ENCODE results near the gene THBD. TPM values are rescaled to one million over a fixed set of nuclear protein-coding genes. Genes with fewer than 3 reads are reported as not detected.

The THBD gene
- polyA plus RNA-seq, 3 donors = 7.5 to 106 (median 26.0) TPM

DNA sequence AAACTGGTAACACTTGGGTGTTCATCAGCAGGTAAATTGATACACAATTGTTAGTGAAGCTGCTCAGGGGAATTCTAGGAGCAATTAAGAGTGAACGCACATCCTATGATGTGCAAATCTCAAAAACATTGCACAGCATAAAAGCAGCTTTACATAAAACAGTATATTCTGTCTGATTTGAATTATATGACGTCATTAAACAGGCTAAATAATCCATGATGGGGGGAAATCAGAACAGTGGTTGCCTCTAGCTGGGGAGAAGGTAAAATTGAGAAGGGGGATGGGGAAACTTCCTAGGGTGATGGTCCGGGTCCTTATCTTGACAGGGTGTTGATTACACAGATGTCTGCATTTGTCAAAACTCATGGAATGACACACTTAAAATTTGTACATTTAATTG lies 17.3 kb upstream of the THBD start:
- no peak overlapping the region for H3K27ac ChIP-seq (ENCODE audit: low read depth, low read length)
- 70 to 93% (median 90%) methylated on average over 3 of the region's 3 CpGs for WGBS, 3 donors

DNA sequence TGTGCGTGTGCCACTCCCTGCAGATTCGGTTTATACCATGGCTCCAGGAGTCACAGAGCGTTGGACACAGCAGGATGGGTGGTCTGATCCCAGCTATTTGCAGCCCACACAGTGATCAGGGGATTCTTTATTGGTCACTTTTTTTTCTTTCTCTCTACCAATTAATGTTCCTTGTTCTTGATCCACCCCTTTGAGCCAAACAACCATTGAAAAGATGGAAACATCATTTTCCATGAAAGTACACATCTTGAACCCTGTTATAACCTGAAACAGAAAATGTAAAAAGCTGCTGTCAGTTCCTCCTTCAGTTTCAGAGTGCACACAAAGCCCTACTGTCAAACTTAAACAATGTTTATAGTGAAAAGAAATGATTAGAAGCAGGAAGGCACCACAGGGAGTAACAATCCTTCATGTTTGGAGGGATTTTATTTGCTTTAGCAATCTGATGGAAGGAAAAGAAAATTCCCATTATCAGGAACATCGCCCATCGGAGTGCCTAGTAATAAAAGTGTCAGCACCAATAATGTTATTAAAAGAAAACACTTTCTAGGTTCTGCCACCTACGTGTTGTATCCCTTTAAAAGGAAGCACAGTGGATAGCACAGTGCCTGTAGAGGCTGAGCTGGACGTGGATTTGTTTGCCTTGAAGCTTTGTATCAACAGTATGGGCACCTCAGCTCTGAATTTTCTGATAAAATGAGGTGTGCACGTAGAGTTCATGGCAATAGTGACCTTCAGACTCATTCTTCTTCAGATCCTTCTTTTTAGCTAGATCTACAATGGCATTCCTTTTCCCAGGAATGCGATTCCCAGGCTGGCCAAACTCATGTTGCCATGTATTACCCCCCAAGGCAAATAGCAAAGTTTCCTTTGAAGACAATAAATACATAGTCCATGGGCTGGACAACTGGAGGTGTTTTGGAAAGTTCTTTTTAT lies 16.1 kb upstream of the THBD start:
- no peak overlapping the region for H3K27ac ChIP-seq (ENCODE audit: low read depth, low read length)
- WGBS, 3 donors = 46 to 84% (median 78%) methylated on average over 9 of the region's 9 CpGs

- WGBS, 3 donors = 48 to 61% (median 54%) methylated on average over 2 of the region's 2 CpGs
- no peak overlapping the region for H3K27ac ChIP-seq (ENCODE audit: low read depth, low read length)
These were observed 14.1 kb upstream of the THBD start for GRCh38 chr20:23063581-23063980.

DNA sequence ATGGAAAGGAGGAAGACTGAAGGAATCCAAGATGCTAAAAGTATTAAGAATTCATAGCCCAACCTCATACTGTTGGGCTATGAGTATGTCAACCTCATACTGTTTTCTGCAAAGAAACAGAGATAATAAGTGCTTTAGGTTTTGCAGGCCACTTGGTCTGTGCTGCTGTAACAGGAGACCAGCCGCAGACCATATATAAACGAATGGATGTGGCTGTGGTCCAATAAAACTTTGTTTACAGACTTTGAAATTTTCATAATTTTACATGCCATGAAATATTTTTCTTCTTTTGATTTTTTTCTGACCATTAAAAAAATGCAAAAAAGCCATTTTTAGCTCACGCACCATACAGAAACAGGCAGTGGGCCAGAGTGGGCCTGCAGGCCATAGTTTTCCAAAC lies 13.7 kb upstream of the THBD start:
- 73 to 83% (median 80%) methylated on average over 3 of the region's 3 CpGs for WGBS, 3 donors
- H3K27ac ChIP-seq (ENCODE audit: low read depth, low read length) = no peak overlapping the region

GRCh38 chr20:23062632-23063031 lies 13.2 kb upstream of the THBD start:
- no peak overlapping the region for H3K27ac ChIP-seq (ENCODE audit: low read depth, low read length)

DNA sequence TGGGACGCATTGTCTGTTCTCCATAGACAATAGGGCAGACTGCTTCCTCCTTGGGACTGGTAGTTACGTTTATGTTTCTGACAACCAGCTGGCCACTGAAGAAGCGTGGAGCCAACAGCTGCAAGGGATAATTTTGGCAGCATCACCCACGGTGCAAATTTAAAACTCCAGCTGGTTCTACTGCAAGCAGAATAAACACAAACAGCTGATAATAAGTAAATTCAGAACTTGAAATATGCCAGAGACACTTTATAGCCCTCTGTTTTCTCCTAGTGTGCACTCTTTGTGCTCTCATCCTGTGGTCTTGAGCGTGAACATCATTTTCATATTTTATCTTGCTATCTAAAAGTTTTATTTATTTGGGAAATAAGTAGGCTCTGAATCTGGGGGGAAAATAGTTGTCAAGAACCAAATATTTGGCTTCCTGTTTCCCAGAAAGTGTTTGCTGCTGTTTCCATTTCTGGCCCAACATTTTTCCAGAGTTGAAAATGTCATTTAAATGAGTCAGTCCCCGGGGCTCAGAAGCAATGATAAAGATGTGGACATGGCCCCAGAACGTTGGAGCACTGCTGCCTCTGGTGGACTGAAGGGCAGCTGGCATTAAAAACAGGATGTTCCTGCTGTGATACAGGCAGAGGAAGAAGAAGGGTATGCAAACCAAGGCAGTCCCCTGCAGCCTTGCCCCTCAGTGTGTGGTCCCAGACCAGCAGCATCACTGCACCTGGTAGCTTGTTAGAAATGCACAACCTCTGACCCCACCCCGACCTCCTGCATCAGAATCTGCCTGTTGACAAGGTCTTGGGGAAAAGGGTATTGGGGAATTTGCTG lies 12.5 kb upstream of the THBD start:
- 26 to 31% (median 29%) methylated on average over 8 of the region's 8 CpGs for WGBS, 3 donors
- H3K27ac ChIP-seq (ENCODE audit: low read depth, low read length) = no peak overlapping the region

DNA sequence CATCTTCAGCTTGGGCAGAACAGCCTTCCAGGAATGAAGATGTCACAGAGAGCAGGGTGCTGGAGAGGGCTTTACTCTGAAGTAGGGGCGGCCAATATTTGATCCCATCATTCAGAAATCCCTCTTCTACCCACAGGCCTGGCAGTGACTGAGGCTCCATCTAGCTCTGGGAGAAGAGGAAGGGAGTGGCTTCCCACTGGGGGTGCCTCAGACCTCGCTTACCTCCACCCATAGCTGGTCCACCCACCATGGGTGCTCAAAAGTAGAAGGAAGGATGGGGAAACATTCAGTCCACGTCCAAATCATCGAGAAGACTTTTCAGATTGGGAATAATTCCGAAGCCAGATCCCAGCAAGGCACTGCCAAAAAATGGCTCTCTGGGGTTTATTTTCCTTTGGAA lies 11.8 kb upstream of the THBD start:
- 60 to 69% (median 62%) methylated on average over 5 of the region's 5 CpGs for WGBS, 3 donors

GRCh38 chr20:23060629-23061028 lies 11.2 kb upstream of the THBD start:
- H3K27ac ChIP-seq (ENCODE audit: low read depth, low read length) = no peak overlapping the region
- 73 to 90% (median 87%) methylated on average over 4 of the region's 4 CpGs for WGBS, 3 donors

More for the DNA sequence above, 11.8 kb upstream of the THBD start:
- no peak overlapping the region for H3K27ac ChIP-seq (ENCODE audit: low read depth, low read length)

DNA sequence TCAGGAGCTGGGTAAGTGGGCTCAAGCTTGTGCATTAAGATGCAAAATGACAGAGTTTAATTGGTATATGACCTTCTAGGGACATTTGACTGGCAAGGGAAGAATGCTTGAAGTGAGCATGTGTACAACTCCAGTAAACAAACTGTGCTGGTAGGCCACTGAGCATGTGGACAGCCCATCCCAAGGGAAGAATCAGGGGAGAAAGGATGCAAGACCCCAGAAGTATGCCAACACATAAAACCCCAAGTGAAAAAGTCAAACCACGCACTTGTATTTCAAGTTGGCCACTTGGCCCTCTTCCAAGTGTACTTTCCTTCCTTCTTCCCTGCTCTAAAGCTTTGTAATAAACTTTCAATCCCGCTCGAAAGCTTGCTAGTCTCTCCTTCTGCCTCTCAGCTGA lies 10.4 kb upstream of the THBD start:
- 31 to 45% (median 35%) methylated on average over 3 of the region's 3 CpGs for WGBS, 3 donors
- no peak overlapping the region for H3K27ac ChIP-seq (ENCODE audit: low read depth, low read length)

DNA sequence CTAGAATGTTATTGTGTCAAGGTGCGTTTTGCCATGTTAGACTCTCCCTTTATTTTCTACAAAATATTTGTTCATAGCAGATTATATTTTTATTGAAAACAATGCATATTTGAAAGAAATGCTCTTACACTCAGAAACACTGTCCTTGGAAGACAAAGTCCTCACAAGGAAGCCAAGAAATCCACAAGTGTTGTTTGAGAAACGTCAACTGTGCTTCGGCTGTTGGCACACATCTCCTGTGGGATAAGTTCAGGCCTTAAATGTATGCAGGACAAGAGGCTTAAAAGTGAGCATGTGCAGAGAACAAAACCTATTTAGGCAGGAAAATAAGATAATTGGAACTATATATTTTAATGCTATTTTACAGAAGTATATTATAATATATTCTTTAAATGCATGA lies 9.5 kb upstream of the THBD start:
- H3K27ac ChIP-seq (ENCODE audit: low read depth, low read length) = no peak overlapping the region
- WGBS, 3 donors = 68 to 89% (median 80%) methylated on average over 3 of the region's 3 CpGs

DNA sequence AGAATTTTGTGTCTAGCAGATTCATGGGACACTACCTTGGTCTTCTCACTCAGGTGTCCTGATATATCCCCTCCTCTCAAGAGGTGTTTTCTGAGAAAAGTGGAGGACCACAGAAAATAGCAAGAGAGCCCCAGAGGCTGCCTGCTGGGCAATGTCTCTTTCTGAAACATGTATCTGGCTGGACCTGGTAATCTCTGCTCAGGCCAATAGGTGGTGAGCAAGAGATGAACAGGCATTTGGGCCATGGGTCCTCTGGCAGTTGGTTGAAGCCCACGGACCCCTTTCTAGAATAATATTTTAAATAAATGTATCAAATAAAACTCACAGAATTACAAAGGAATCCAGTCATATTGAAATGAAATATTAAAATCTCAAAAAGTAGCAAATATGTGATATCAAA lies 8.8 kb upstream of the THBD start:
- H3K27ac ChIP-seq (ENCODE audit: low read depth, low read length) = no peak overlapping the region
- 65 to 74% (median 69%) methylated on average over 1 of the region's 1 CpG for WGBS, 3 donors

- 83 to 94% (median 89%) methylated on average over 5 of the region's 5 CpGs for WGBS, 3 donors
- H3K27ac ChIP-seq (ENCODE audit: low read depth, low read length) = no peak overlapping the region
These were observed 3.4 kb upstream of the THBD start for GRCh38 chr20:23052904-23053303.

GRCh38 chr20:23050847-23051627 lies 1.6 kb upstream of the THBD start:
- 4 to 14% (median 13%) methylated on average over 46 of the region's 46 CpGs for WGBS, 3 donors
- no peak overlapping the region for H3K27ac ChIP-seq (ENCODE audit: low read depth, low read length)

- 0 to 1% (median 1%) methylated on average over 43 to 48 of the region's 48 CpGs for WGBS, 3 donors
These were observed 785 bp upstream of the THBD start for GRCh38 chr20:23050076-23050838.

GRCh38 chr20:23048283-23049200 lies 930 bp downstream of the THBD start:
- 3 to 4% (median 3%) methylated on average over 78 to 92 of the region's 92 CpGs for WGBS, 3 donors
- H3K27ac ChIP-seq (ENCODE audit: low read depth, low read length) = peak overlapping the region; percentile 48

More at GRCh38 chr20:23050076-23050838, 785 bp upstream of the THBD start:
- H3K27ac ChIP-seq (ENCODE audit: low read depth, low read length) = peak overlapping the region; percentile 80

GRCh38 chr20:23047738-23048214 lies 1.7 kb downstream of the THBD start:
- H3K27ac ChIP-seq (ENCODE audit: low read depth, low read length) = no peak overlapping the region
- WGBS, 3 donors = 13 to 17% (median 16%) methylated on average over 42 to 47 of the region's 47 CpGs
